ENCODE data around the gene TAX1BP3. TPM values are rescaled to one million over a fixed set of nuclear protein-coding genes. Genes with fewer than 3 reads are reported as not detected.

The TAX1BP3 gene
- total RNA-seq, 2 donors from 2014 or later = 13.0 to 15.1 TPM

GRCh38 chr17:3636154-3636907 lies 32.0 kb downstream of the TAX1BP3 start, which contains the start of the genes CTNS and SHPK:
Gene CTNS (plus strand): TSS chr17:3636760. CDS start chr17:3640207, 3,447 bp downstream.
Gene SHPK (minus strand): TSS chr17:3636250. CDS start chr17:3636219, 31 bp downstream.
- peaks cover 9% of the 10 kb centered on the region for H3K36me3 Mint-ChIP-seq (ENCODE audit: low read depth)
- peak within 1 kb of the TSS; percentile 98 for H3K27ac Mint-ChIP-seq
- peak; percentile 96 for ATAC-seq (replicated peaks)
- H3K4me3 Mint-ChIP-seq = peak within 1 kb of the TSS; percentile 91
- H3K27me3 Mint-ChIP-seq = no peaks in the 10 kb centered on the region
- no peaks in the 10 kb centered on the region for H3K9me3 Mint-ChIP-seq
- H3K4me1 Mint-ChIP-seq = peaks cover 22% of the 10 kb centered on the region

- no peaks in the 10 kb centered on the region for H3K27me3 Mint-ChIP-seq
- no peaks in the 10 kb centered on the region for H3K9me3 Mint-ChIP-seq
- H3K36me3 Mint-ChIP-seq (ENCODE audit: low read depth) = peaks cover 9% of the 10 kb centered on the region
- H3K4me1 Mint-ChIP-seq = peaks cover 22% of the 10 kb centered on the region
- no peak for ATAC-seq (replicated peaks)
- peak overlapping the region; percentile 91 for H3K4me3 Mint-ChIP-seq
- H3K27ac Mint-ChIP-seq = peak overlapping the region; percentile 65
These were observed 32.8 kb downstream of the TAX1BP3 start for GRCh38 chr17:3635474-3636153.

- Mint-ChIP-seq H3K4me1 (peaks cover 13% of the 10 kb centered on the region), H3K9me3 (no peaks in the 10 kb centered on the region)
These were observed 36.1 kb downstream of the TAX1BP3 start for GRCh38 chr17:3632287-3632686.

GRCh38 chr17:3630781-3631180 lies 37.6 kb downstream of the TAX1BP3 start:
- no peaks in the 10 kb centered on the region for H3K9me3 Mint-ChIP-seq

More at GRCh38 chr17:3632287-3632686, 36.1 kb downstream of the TAX1BP3 start:
- Mint-ChIP-seq H3K36me3 (ENCODE audit: low read depth) (peaks cover 24% of the 10 kb centered on the region), H3K27ac (no peak overlapping the region), H3K4me3 (no peak overlapping the region), H3K27me3 (no peaks in the 10 kb centered on the region)
- no peak for ATAC-seq (replicated peaks)

GRCh38 chr17:3627769-3628167 lies 40.6 kb downstream of the TAX1BP3 start:
- Mint-ChIP-seq H3K27ac (no peak overlapping the region), H3K27me3 (no peaks in the 10 kb centered on the region), H3K4me3 (no peak overlapping the region), H3K9me3 (no peaks in the 10 kb centered on the region), H3K4me1 (peaks cover 3% of the 10 kb centered on the region), H3K36me3 (ENCODE audit: low read depth) (peaks cover 52% of the 10 kb centered on the region)
- ATAC-seq (replicated peaks) = no peak

More at GRCh38 chr17:3630781-3631180, 37.6 kb downstream of the TAX1BP3 start:
- Mint-ChIP-seq H3K27ac (no peak overlapping the region), H3K4me3 (no peak overlapping the region), H3K27me3 (no peaks in the 10 kb centered on the region), H3K4me1 (peaks cover 10% of the 10 kb centered on the region), H3K36me3 (ENCODE audit: low read depth) (peaks cover 37% of the 10 kb centered on the region)
- no peak for ATAC-seq (replicated peaks)

- peaks cover 55% of the 10 kb centered on the region for H3K36me3 Mint-ChIP-seq (ENCODE audit: low read depth)
- no peak overlapping the region for H3K27ac Mint-ChIP-seq
- H3K9me3 Mint-ChIP-seq = no peaks in the 10 kb centered on the region
- no peak overlapping the region for H3K4me3 Mint-ChIP-seq
- H3K27me3 Mint-ChIP-seq = no peaks in the 10 kb centered on the region
- ATAC-seq (replicated peaks) = no peak
- H3K4me1 Mint-ChIP-seq = no peaks in the 10 kb centered on the region
These were observed 41.3 kb downstream of the TAX1BP3 start for GRCh38 chr17:3626831-3627768.

GRCh38 chr17:3622977-3623594 lies 45.3 kb downstream of the TAX1BP3 start:
- no peak for ATAC-seq (replicated peaks)
- Mint-ChIP-seq H3K27ac (no peak overlapping the region), H3K36me3 (ENCODE audit: low read depth) (peaks cover 77% of the 10 kb centered on the region), H3K27me3 (no peaks in the 10 kb centered on the region), H3K4me3 (no peak overlapping the region), H3K4me1 (no peaks in the 10 kb centered on the region), H3K9me3 (no peaks in the 10 kb centered on the region)

GRCh38 chr17:3621146-3621720 lies 47.1 kb downstream of the TAX1BP3 start:
- no peaks in the 10 kb centered on the region for H3K9me3 Mint-ChIP-seq
- H3K4me3 Mint-ChIP-seq = no peak overlapping the region
- no peaks in the 10 kb centered on the region for H3K27me3 Mint-ChIP-seq
- ATAC-seq (replicated peaks) = no peak
- peaks cover 80% of the 10 kb centered on the region for H3K36me3 Mint-ChIP-seq (ENCODE audit: low read depth)
- H3K27ac Mint-ChIP-seq = no peak overlapping the region
- no peaks in the 10 kb centered on the region for H3K4me1 Mint-ChIP-seq

GRCh38 chr17:3615160-3615870 lies 53.1 kb downstream of the TAX1BP3 start:
- Mint-ChIP-seq H3K4me3 (no peak overlapping the region), H3K27me3 (no peaks in the 10 kb centered on the region), H3K27ac (no peak overlapping the region), H3K36me3 (ENCODE audit: low read depth) (peaks cover 72% of the 10 kb centered on the region), H3K4me1 (no peaks in the 10 kb centered on the region), H3K9me3 (no peaks in the 10 kb centered on the region)
- no peak for ATAC-seq (replicated peaks)

- H3K4me3 Mint-ChIP-seq = no peak overlapping the region
- H3K27ac Mint-ChIP-seq = no peak overlapping the region
- no peak for ATAC-seq (replicated peaks)
- H3K9me3 Mint-ChIP-seq = no peaks in the 10 kb centered on the region
- H3K36me3 Mint-ChIP-seq (ENCODE audit: low read depth) = peaks cover 60% of the 10 kb centered on the region
- no peaks in the 10 kb centered on the region for H3K27me3 Mint-ChIP-seq
- H3K4me1 Mint-ChIP-seq = no peaks in the 10 kb centered on the region
These were observed 55.3 kb downstream of the TAX1BP3 start for GRCh38 chr17:3613124-3613523.
